Measurements from ENCODE around the gene RDH5.

DNA sequence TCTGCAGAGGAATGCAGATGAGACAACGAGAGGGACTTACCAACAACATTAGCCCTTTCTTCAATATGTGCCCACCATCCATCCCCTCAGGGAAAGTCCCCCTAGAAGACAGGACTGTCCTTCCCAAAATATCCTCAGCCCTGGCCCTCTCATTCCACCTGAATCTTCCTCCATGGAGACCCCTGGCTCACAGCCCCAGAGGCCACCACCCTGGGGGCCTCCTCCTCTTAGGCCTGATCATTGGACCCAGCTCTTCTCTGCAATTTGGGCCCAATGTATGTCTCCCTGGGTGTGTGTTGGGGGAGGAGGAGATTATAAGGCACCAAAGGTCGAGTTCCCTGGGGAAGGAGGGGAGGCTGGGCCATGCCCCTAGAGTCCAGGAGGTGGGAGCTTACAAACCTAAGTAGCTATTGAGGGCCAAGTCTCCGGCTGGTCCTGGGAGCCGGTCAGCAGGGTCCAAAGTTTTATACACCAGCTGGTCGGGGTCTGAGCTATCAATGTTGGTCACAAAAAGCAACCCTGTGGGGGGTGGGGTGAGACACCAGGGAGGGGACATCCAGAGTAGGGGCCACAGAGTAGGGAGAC lies 20.6 kb upstream of the RDH5 start:
- TF ChIP-seq, protein P1, sequence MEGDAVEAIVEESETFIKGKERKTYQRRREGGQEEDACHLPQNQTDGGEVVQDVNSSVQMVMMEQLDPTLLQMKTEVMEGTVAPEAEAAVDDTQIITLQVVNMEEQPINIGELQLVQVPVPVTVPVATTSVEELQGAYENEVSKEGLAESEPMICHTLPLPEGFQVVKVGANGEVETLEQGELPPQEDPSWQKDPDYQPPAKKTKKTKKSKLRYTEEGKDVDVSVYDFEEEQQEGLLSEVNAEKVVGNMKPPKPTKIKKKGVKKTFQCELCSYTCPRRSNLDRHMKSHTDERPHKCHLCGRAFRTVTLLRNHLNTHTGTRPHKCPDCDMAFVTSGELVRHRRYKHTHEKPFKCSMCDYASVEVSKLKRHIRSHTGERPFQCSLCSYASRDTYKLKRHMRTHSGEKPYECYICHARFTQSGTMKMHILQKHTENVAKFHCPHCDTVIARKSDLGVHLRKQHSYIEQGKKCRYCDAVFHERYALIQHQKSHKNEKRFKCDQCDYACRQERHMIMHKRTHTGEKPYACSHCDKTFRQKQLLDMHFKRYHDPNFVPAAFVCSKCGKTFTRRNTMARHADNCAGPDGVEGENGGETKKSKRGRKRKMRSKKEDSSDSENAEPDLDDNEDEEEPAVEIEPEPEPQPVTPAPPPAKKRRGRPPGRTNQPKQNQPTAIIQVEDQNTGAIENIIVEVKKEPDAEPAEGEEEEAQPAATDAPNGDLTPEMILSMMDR (IDR thresholded peaks at IDR 0.05), result no peak
- TF ChIP-seq POLR2A (IDR thresholded peaks at IDR 0.05) (no peak), EP300 (IDR thresholded peaks at IDR 0.05) (no peak)
